ENCODE measurements around the gene DNAH2. TPM values are rescaled to one million over a fixed set of nuclear protein-coding genes. Genes with fewer than 3 reads are reported as not detected.

DNAH2 gene
- total and polyA plus RNA-seq, 9 of the 15 experiments (the other 6 are each of a cell fraction or from before 2014, with no cell fraction given): 0.03 TPM; not detected in 8

GRCh38 chr17:7836596-7837407 lies 119.3 kb downstream of the DNAH2 start (continued):
- no peak for TF ChIP-seq RREB1 (CRISPR knock-in tag; IDR thresholded peaks at IDR 0.05)
- TF ChIP-seq DDX20 (tag; IDR thresholded peaks at IDR 0.05; ENCODE audit: low read depth): no peak
- TF ChIP-seq PKNOX1 (IDR thresholded peaks at IDR 0.05): peak; percentile 19; the same call in 1 of the 2 replicates
- TF ChIP-seq NFRKB (IDR thresholded peaks at IDR 0.05; ENCODE audit: low read depth): 0 out of 2 replicates have a peak, but pooled peaks have one; percentile 49
- TF ChIP-seq, protein P1, sequence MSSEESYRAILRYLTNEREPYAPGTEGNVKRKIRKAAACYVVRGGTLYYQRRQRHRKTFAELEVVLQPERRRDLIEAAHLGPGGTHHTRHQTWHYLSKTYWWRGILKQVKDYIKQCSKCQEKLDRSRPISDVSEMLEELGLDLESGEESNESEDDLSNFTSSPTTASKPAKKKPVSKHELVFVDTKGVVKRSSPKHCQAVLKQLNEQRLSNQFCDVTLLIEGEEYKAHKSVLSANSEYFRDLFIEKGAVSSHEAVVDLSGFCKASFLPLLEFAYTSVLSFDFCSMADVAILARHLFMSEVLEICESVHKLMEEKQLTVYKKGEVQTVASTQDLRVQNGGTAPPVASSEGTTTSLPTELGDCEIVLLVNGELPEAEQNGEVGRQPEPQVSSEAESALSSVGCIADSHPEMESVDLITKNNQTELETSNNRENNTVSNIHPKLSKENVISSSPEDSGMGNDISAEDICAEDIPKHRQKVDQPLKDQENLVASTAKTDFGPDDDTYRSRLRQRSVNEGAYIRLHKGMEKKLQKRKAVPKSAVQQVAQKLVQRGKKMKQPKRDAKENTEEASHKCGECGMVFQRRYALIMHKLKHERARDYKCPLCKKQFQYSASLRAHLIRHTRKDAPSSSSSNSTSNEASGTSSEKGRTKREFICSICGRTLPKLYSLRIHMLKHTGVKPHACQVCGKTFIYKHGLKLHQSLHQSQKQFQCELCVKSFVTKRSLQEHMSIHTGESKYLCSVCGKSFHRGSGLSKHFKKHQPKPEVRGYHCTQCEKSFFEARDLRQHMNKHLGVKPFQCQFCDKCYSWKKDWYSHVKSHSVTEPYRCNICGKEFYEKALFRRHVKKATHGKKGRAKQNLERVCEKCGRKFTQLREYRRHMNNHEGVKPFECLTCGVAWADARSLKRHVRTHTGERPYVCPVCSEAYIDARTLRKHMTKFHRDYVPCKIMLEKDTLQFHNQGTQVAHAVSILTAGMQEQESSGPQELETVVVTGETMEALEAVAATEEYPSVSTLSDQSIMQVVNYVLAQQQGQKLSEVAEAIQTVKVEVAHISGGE (CRISPR knock-in tag; IDR thresholded peaks at IDR 0.05): no peak
- TF ChIP-seq RBM17 (IDR thresholded peaks at IDR 0.05; ENCODE audit: borderline replicate concordance, low read depth, low read length): no peak
- TF ChIP-seq, protein P2, sequence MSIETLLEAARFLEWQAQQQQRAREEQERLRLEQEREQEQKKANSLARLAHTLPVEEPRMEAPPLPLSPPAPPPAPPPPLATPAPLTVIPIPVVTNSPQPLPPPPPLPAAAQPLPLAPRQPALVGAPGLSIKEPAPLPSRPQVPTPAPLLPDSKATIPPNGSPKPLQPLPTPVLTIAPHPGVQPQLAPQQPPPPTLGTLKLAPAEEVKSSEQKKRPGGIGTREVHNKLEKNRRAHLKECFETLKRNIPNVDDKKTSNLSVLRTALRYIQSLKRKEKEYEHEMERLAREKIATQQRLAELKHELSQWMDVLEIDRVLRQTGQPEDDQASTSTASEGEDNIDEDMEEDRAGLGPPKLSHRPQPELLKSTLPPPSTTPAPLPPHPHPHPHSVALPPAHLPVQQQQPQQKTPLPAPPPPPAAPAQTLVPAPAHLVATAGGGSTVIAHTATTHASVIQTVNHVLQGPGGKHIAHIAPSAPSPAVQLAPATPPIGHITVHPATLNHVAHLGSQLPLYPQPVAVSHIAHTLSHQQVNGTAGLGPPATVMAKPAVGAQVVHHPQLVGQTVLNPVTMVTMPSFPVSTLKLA (conservative IDR thresholded peaks at IDR 0.05): peak; percentile 95 to 97
- peak; percentile 47; the same call in 1 of the 2 replicates for TF ChIP-seq KLF1 (tag; IDR thresholded peaks at IDR 0.05)
- TF ChIP-seq ZBTB8A (IDR thresholded peaks at IDR 0.05; ENCODE audit: partially characterized antibody): no peak
- TF ChIP-seq NONO (IDR thresholded peaks at IDR 0.05; ENCODE audit: low read depth in 2 of 2, low read length in 1 of 2): peak in 1 of 2 experiments; percentile 52; a peak in 1 of 4 replicates
- no peak for TF ChIP-seq HINFP (tag; conservative IDR thresholded peaks at IDR 0.05; ENCODE audit: low read depth)

Data from K562 (cell line).